KG1 (cell line): ENCODE data around the gene MTHFSD.

Source experiments
- DNase-seq: peaks from one replicate; lab custom pipeline; 2025; lab: John Stamatoyannopoulos, UW

MTHFSD gene

GRCh38 chr16:86500708-86501510 is 54.1 kb downstream of the MTHFSD start:
- no peak for DNase-seq

GRCh38 chr16:86499889-86500707 is 54.9 kb downstream of the MTHFSD start:
- no peak for DNase-seq

GRCh38 chr16:86499440-86499786 is 55.6 kb downstream of the MTHFSD start:
- no peak for DNase-seq

GRCh38 chr16:86498671-86499439 is 56.2 kb downstream of the MTHFSD start:
- DNase-seq: no peak

GRCh38 chr16:86498155-86498670 is 56.8 kb downstream of the MTHFSD start:
- no peak for DNase-seq

GRCh38 chr16:86497551-86498021 is 57.4 kb downstream of the MTHFSD start:
- DNase-seq: no peak

- no peak for DNase-seq
Observed at GRCh38 chr16:86496929-86497461, 58.0 kb downstream of the MTHFSD start.

- DNase-seq: no peak
Observed at GRCh38 chr16:86496262-86496928, 58.6 kb downstream of the MTHFSD start.

- no peak for DNase-seq
Observed at GRCh38 chr16:86495756-86496261, 59.2 kb downstream of the MTHFSD start.

- DNase-seq: no peak
Observed at GRCh38 chr16:86495357-86495701, 59.7 kb downstream of the MTHFSD start.

GRCh38 chr16:86494565-86495356 is 60.3 kb downstream of the MTHFSD start:
- no peak for DNase-seq

- DNase-seq: no peak
Observed at GRCh38 chr16:86494039-86494564, 60.9 kb downstream of the MTHFSD start.

- DNase-seq: no peak
Observed at GRCh38 chr16:86492961-86493629, 61.9 kb downstream of the MTHFSD start.

GRCh38 chr16:86492267-86492960 is 62.6 kb downstream of the MTHFSD start:
- no peak for DNase-seq

GRCh38 chr16:86491640-86492023 is 63.4 kb downstream of the MTHFSD start:
- no peak for DNase-seq

GRCh38 chr16:86490859-86491639 is 64.0 kb downstream of the MTHFSD start:
- DNase-seq: no peak

GRCh38 chr16:86485746-86486145 is 69.3 kb downstream of the MTHFSD start:
- DNase-seq: no peak

GRCh38 chr16:86484240-86484639 is 70.8 kb downstream of the MTHFSD start:
- DNase-seq: no peak
